Activated CD8-positive, alpha-beta T cell treated with anti-CD3 and anti-CD28 coated beads for 36 hours (primary cell): Measurements from ENCODE around the gene SLC17A2. TPM values are rescaled to one million over a fixed set of nuclear protein-coding genes. Genes with fewer than 3 reads are reported as not detected.
A peak's percentile ranks its signal among the peaks of the same experiment; 100 is the strongest.
"Not testable (repeated sequence)": the region's sequence is repeated elsewhere in the genome, so short reads cannot be mapped to it uniquely, and the experiment has no call there.

Experiments
- ATAC-seq: fragments of 200-7000 bp; cut with Tn5 transposase; one replicate; pipeline ENCODE4 v1.10.0; 2021; ENCODE audit warnings: mild to moderate bottlenecking, moderate library complexity
- CTCF ChIA-PET: fragments of 350-600 bp; sonication (Branson Sonifier 250); formaldehyde crosslinking; loops from one replicate; lab custom pipeline; 2021; ENCODE audit warnings: antibody characterized with exemption; lab: Charles Lee
- POLR2A ChIA-PET: fragments of 350-600 bp; sonication (Branson Sonifier 250); formaldehyde crosslinking; loops from one replicate; lab custom pipeline; 2021; ENCODE audit warnings: antibody characterized with exemption; lab: Charles Lee
- DNase-seq: peaks from one replicate; pipeline ENCODE4 v3.0.0-alpha.2; 2020
- H3K27ac Mint-ChIP-seq: one replicate; pipeline ENCODE4 v1.8.0; 2021; ENCODE audit warnings: mild to moderate bottlenecking, mixed read lengths
- H3K27me3 Mint-ChIP-seq: one replicate; pipeline ENCODE4 v1.8.0; 2021; ENCODE audit warnings: mixed read lengths
- H3K36me3 Mint-ChIP-seq: one replicate; pipeline ENCODE4 v1.8.0; 2021; ENCODE audit warnings: low read depth, mixed read lengths
- H3K4me1 Mint-ChIP-seq: one replicate; pipeline ENCODE4 v1.8.0; 2021; ENCODE audit warnings: low read depth, mixed read lengths
- H3K4me3 Mint-ChIP-seq: one replicate; pipeline ENCODE4 v1.8.0; 2021; ENCODE audit warnings: mild to moderate bottlenecking, moderate library complexity, mixed read lengths
- H3K9me3 Mint-ChIP-seq: one replicate; pipeline ENCODE4 v1.8.0; 2021; ENCODE audit warnings: mixed read lengths
- intact Hi-C: fragments of 100-400 bp; cut with micrococcal nuclease; formaldehyde crosslinking; loops from one replicate; pipeline ENCODE4 v1.10.0; 2022
- total RNA-seq, 2 experiments: library from RNA; stranded (reverse); gene quantifications; one replicate each; pipeline ENCODE4 v1.2.3, GENCODE V29; 2021
- TF ChIP-seq, protein P1 (sequence below): fragments of 200-600 bp; IDR thresholded peaks from one replicate; pipeline ENCODE4 v1.8.0; 2022; ENCODE audit warnings: antibody characterized with exemption, mild to moderate bottlenecking

SLC17A2 gene
- total RNA-seq, 2 experiments from 2014 or later = not detected

DNA sequence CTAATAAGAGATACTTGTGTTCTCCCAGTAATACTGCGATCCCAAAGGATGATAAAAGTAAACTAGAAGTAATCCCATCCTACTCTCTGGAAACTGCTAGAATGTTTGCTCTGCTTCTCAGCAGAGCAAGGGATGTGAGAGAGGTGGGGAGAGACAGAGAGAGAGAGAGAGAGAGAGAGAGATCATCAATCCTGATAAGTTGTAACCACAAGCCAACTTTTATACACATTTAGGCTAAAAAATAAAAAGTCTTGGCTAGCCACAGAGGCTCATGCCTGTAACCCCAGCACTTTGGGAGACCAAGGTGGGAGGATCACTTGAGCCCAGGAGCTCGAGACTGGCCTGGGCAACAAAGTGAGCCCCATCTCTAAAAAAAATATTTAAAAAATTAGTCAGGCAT is 16.1 kb upstream of the SLC17A2 start:
- H3K4me1 Mint-ChIP-seq = peaks cover 16% of the 10 kb centered on the region
- H3K9me3 Mint-ChIP-seq = peaks cover 9% of the 10 kb centered on the region
- no peak for ATAC-seq
- H3K27me3 Mint-ChIP-seq = peaks cover 4% of the 10 kb centered on the region
- TF ChIP-seq, protein P1, sequence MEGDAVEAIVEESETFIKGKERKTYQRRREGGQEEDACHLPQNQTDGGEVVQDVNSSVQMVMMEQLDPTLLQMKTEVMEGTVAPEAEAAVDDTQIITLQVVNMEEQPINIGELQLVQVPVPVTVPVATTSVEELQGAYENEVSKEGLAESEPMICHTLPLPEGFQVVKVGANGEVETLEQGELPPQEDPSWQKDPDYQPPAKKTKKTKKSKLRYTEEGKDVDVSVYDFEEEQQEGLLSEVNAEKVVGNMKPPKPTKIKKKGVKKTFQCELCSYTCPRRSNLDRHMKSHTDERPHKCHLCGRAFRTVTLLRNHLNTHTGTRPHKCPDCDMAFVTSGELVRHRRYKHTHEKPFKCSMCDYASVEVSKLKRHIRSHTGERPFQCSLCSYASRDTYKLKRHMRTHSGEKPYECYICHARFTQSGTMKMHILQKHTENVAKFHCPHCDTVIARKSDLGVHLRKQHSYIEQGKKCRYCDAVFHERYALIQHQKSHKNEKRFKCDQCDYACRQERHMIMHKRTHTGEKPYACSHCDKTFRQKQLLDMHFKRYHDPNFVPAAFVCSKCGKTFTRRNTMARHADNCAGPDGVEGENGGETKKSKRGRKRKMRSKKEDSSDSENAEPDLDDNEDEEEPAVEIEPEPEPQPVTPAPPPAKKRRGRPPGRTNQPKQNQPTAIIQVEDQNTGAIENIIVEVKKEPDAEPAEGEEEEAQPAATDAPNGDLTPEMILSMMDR = no peak
- DNase-seq = no peak
- no peak overlapping the region for H3K27ac Mint-ChIP-seq
- CTCF ChIA-PET = interaction anchor here (0.9 to 1.3 kb wide), 2 partner anchors 46 to 228 kb away, joined by 3 to 4 read pairs; no protein-coding TSS in a partner anchor
- intact Hi-C loops = no loop called here
- H3K36me3 Mint-ChIP-seq = peaks cover 4% of the 10 kb centered on the region
- no peak overlapping the region for H3K4me3 Mint-ChIP-seq
- POLR2A ChIA-PET = interaction anchor here (0.6 kb wide), 1 partner anchor 12 kb away, joined by 3 read pairs; no protein-coding TSS in a partner anchor

GRCh38 chr6:25945738-25946137 is 15.2 kb upstream of the SLC17A2 start:
- H3K9me3 Mint-ChIP-seq, ATAC-seq, H3K4me3 Mint-ChIP-seq, H3K27ac Mint-ChIP-seq, H3K27me3 Mint-ChIP-seq, DNase-seq, POLR2A ChIA-PET, H3K36me3 Mint-ChIP-seq: not testable (repeated sequence)
- CTCF ChIA-PET = interaction anchor here (1.8 to 1.9 kb wide), 2 partner anchors 47 to 58 kb away, joined by 9 read pairs; no protein-coding TSS in a partner anchor
- intact Hi-C loops = loop anchor here (1.0 kb wide), 1 partner anchor 17 kb away; the partner anchor contains the start of gene TRIM38
- H3K4me1 Mint-ChIP-seq = peaks cover 16% of the 10 kb centered on the region

GRCh38 chr6:25944688-25945574 is 14.4 kb upstream of the SLC17A2 start:
- CTCF ChIA-PET = interaction anchor here (0.9 to 4.0 kb wide), 4 partner anchors 48 to 225 kb away, joined by 3 to 15 read pairs (median 9); no protein-coding TSS in a partner anchor
- Mint-ChIP-seq H3K9me3 (peaks cover 9% of the 10 kb centered on the region), H3K27ac (no peak overlapping the region), H3K27me3 (peaks cover 4% of the 10 kb centered on the region), H3K36me3 (peaks cover 4% of the 10 kb centered on the region), H3K4me1 (peaks cover 16% of the 10 kb centered on the region), H3K4me3 (no peak overlapping the region)
- POLR2A ChIA-PET = no interaction called here
- ATAC-seq = peak; percentile 89
- intact Hi-C loops = loop anchor here (1.0 kb wide), 1 partner anchor 17 kb away; the partner anchor contains the start of gene TRIM38
- DNase-seq = peak; percentile 50
- TF ChIP-seq, protein P1 = no peak

DNA sequence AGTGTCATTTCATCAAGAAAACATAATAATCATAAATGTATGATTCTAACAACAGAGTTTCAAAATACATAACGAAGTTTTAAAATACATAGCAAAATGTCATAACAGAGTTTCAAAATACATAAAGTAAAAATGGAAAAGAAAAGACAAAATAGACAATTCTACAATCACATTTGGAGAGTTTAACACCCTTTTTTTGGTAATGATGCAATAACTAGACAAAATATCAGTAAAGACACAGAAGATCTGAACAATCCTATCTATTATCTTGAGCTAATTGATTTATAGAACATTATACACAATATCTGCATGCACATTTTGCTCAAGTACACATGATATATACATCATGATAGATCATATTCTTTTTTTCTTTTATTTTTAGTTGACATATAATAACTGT is 13.4 kb upstream of the SLC17A2 start:
- ATAC-seq (no peak), DNase-seq (no peak)
- TF ChIP-seq, protein P1 = no peak
- ChIA-PET CTCF (interaction anchor here (0.7 to 4.0 kb wide), 7 partner anchors 12 to 224 kb away, joined by 3 to 15 read pairs (median 3); no protein-coding TSS in a partner anchor), POLR2A (no interaction called here)
- peaks cover 4% of the 10 kb centered on the region for H3K36me3 Mint-ChIP-seq
- H3K27me3 Mint-ChIP-seq = peaks cover 2% of the 10 kb centered on the region
- no peak overlapping the region for H3K4me3 Mint-ChIP-seq
- peaks cover 9% of the 10 kb centered on the region for H3K9me3 Mint-ChIP-seq
- no peak overlapping the region for H3K27ac Mint-ChIP-seq
- peaks cover 16% of the 10 kb centered on the region for H3K4me1 Mint-ChIP-seq
- intact Hi-C loops = no loop called here

DNA sequence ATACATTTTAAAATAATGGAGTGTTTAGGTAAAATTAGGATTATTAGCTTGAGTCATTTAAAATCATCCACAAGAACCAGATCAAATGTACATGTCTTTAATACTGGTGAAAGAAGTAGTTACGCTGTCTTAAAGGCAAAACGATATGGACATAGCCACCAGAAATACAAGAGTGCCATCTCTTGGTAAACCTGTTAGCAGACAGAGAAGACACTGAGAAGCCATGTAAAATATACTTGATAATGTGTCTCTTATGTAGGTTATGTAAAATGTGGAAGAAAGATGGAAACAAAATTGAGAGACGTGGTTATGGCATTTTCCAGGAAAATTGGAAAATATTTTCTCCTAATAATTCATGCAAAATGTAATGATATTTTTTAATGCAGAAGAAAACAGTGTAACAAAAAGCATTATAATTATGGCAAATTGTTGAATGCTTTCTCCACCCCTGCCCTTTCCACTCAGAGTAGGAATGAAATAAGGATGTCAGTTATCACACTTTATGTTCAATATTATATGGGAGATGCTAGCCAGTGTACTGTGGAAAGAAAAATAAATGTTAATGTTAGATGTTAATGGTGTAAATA is 12.2 kb upstream of the SLC17A2 start:
- Mint-ChIP-seq H3K27ac (no peak overlapping the region), H3K27me3 (peaks cover 6% of the 10 kb centered on the region), H3K4me1 (peaks cover 16% of the 10 kb centered on the region), H3K9me3 (peaks cover 9% of the 10 kb centered on the region), H3K36me3 (peaks cover 4% of the 10 kb centered on the region), H3K4me3 (no peak overlapping the region)
- ATAC-seq (no peak), DNase-seq (no peak)
- CTCF ChIA-PET = interaction anchor here (0.6 to 4.0 kb wide), 4 partner anchors 26 to 364 kb away, joined by 3 to 15 read pairs (median 4); no protein-coding TSS in a partner anchor
- intact Hi-C loops = no loop called here
- POLR2A ChIA-PET = no interaction called here
- TF ChIP-seq, protein P1 = peak; percentile 67
